GM12891 (cell line): ENCODE results near the gene RBMS3.

Experiments used
- POLR2A ChIP-seq: IDR thresholded peaks from 2 replicates; pipeline ENCODE4 v1.6.1; 2011; ENCODE audit warnings: low read depth, low read length, control low read depth
- POU2F2 ChIP-seq: IDR thresholded peaks from 2 replicates; pipeline ENCODE4 v1.6.1; 2011; ENCODE audit warnings: low read depth, mild to moderate bottlenecking, control low read depth, low read length, moderate library complexity
- SPI1 ChIP-seq: IDR thresholded peaks from 2 replicates; pipeline ENCODE4 v1.6.1; 2011; ENCODE audit warnings: low read depth, low read length, control low read depth
- TAF1 ChIP-seq: IDR thresholded peaks from 2 replicates; pipeline ENCODE4 v1.6.1; 2011; ENCODE audit warnings: low read depth, low read length, control low read depth

GRCh38 chr3:29949131-29949530 lies 668.3 kb downstream of the RBMS3 start:
- TF ChIP-seq POLR2A (no peak), POU2F2 (no peak), SPI1 (no peak), TAF1 (no peak)
